NCI-H187 treated with DMSO at 0.1 percent for 48 hours (cell line): Measurements from ENCODE around the gene FGF3.

Experiments used
- DNase-seq: peaks from one replicate; lab custom pipeline; 2025; lab: John Stamatoyannopoulos, UW

The FGF3 gene

GRCh38 chr11:69818603-69819441 is at the start of gene FGF3:
TSS of gene FGF3 (minus strand) at chr11:69819416. CDS start at chr11:69818933, 483 bp downstream.
- DNase-seq: no peak

DNA sequence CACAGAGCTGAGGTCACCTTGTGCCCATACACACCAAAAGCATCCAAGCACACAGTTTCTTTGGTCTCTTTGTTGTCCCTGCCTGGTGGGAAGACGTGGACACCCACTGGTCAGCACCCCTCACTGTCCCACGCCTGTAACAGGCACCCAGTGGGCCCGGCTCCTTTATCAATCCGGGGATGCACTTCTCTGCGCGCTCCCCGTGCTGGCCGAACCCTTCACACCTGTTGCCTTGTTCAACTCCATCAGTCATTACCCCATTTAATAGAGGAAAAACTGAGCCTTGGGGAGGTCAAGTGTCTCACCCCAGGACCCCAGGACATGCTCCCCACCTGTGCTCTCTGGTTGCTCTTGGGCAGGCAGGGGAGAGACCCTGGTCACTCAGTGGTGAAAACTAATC is 49.7 kb upstream of the FGF3 start:
- no peak for DNase-seq

DNA sequence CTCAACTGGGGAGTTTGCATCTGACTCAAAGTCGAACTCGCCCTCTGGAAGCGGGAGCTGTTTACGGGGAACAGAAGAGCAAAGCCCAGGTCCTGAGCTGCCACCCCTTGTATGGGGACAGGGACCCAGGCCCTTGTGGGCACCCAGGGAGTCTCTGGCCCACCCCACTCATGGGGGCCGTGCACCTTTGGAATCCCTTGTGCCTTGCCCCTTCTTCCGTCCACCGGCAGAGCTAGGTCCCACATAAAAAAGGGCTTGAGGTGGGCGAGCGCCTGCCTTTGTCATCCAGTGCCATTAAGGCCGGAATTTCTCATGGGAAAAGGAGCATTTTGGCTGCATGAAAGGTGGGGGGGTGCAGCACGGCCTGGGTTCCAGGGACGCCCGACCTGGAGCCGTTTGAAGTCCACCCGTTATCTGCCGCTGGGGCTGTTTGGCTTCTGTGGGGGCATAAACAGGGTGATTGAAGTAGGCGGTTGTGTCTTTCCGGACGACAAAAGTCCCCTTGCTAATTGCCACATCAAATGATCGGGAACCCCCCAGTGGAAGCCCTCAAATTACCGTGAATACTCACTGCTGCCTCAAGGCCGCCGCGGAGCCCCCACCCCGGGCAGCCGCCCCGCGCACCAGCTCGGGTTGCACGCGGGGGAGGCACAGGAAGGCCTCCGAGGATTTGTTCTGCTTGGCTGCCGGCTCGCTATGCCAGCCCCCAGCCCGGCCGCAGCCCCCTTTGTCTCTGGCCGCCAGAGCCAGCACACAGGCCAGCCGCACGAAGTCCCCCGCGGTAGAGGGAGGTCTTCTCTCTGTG is 49.0 kb upstream of the FGF3 start:
- no peak for DNase-seq

- DNase-seq: no peak
Measured at GRCh38 chr11:69867076-69868005, 48.1 kb upstream of the FGF3 start.

- no peak for DNase-seq
Measured at GRCh38 chr11:69866648-69867047, 47.4 kb upstream of the FGF3 start.

- no peak for DNase-seq
Measured at GRCh38 chr11:69865707-69866106, 46.5 kb upstream of the FGF3 start.

DNA sequence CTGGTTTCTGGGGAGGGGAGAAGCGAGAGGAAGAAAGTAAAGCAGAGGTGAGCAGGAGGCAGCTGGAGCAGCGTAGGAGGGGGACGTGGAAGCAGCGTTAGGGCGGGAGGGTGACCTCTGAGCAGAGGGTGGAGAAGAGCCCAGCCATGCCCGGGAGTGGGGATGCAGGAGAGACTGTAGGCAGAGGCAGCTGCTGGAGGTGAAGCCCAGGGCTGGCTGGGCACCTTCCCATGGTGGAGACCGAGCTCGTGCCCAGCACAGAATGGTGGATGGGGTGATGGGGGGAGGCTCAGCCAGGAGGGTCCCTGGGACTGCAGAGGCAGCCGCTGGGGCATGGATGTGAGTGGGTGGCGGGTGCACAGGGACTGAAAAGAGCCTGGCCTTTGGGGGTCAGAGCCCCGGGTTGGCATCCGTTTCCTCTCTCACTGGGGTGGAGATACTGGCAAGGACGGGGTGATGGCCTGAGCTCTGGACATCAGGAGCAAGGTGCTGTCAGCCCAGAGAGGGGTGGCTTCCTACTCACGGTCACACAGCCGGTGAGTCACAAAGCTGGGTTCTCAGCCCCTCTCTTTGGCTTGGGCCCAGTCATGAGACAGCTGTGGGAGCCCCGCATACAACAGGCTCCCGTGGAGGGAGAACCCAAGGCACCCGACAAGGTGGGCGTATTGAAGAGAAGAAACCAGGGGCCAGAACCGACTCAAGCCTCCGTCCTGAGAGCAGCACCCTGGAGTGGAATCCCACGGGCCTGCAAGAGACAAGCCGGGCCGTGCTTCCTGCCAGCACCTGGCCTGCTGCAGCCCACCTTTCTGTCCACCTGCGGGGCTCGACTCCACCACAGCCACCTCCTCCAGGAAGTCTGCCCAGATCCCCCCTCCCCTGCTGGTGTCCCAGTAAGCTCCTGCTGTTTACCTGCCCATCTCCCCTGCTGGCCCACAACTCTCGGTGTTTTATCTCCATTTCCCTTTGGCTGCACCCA is 45.8 kb upstream of the FGF3 start:
- DNase-seq: no peak

DNA sequence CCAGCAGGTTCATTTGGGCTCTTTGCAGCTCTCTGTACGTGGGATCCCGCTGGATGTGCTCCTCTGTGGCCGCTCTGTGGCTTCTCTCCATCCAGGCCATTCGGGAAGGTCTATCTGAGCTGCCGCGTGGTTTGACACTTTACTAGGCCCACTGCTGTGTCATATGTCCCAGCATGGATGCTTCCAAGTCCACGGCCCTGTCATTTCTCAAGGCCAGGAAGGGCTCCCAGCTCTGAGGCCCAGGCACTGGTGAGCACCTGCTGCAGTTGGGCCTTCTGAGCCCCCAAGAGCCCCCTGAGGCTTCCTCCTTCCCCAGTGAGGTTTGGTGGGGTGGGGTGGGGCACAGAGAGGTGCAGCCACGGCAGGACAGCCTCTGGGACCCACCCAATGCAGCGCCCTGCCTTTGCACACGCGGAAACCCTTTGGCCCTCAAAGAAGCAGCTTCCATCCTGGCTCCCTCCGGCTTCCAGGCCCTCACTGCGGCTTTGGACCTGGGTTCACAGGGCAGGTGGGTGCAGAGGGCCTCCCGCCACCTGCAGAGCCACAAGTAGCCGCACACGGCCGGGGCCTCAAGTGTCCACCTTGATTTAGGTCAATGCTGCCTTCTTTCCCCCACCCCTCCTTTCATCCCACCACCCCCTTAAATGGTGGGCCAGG is 44.5 kb upstream of the FGF3 start:
- no peak for DNase-seq

DNA sequence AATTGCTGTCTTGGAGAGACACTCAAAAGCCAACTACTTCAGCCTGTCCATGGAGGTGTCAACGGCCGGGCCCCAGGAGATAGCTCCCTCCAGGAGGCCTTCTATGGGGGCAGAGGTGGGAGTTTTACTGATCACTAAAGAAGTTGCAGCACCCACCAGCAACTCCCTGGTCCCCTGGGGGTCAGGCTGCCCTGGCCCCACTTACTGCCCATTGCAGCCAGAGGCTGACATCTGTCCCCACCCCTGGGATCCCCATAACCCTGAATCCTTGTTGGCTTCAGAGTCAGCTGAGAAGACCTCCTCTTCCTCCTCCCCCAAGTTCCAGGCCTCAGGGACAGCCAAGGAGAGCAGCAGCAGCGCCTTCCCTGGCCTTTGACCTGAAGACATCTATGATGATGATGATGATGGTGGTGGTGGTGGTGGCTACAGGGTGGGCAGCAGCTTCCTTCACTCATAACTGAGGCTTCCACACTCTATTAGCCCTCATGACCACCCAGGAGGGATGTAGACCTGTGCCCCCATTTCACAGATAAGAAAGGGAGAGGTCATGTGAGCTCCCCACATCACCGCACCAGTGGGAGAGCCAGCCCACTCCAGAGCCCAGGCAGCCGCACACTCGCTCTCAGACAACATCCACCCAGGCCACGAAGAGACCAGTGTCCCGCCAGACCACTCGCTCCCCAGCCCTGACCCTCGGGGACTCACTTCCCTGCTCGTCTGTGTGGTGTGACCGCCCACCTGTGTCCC is 43.8 kb upstream of the FGF3 start:
- no peak for DNase-seq

GRCh38 chr11:69862331-69862771 is 43.1 kb upstream of the FGF3 start:
- no peak for DNase-seq

GRCh38 chr11:69861901-69862300 is 42.7 kb upstream of the FGF3 start:
- DNase-seq: no peak

- no peak for DNase-seq
Measured at GRCh38 chr11:69860796-69861445, 41.7 kb upstream of the FGF3 start.

- no peak for DNase-seq
Measured at GRCh38 chr11:69860244-69860643, 41.0 kb upstream of the FGF3 start.

- no peak for DNase-seq
Measured at GRCh38 chr11:69859275-69859934, 40.2 kb upstream of the FGF3 start.

DNA sequence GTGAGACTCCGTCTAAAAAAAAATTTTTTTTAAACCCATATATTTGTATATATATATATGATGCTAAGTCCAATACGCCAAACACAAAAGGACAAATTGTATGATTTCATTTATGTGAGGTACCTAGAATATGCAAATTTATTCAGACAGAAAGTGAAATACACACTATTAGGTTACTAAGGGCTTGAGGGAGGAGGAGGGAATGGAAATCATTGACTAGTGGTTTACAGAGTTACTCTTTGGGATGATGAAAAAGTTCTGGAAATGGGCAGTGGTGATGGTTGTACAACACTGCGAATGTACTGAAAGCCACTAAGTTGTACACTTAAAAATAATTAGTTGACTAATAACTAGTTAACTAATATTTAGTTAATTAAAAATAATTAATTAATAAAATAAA is 36.2 kb upstream of the FGF3 start:
- DNase-seq: no peak

GRCh38 chr11:69854713-69855112 is 35.5 kb upstream of the FGF3 start:
- no peak for DNase-seq

DNA sequence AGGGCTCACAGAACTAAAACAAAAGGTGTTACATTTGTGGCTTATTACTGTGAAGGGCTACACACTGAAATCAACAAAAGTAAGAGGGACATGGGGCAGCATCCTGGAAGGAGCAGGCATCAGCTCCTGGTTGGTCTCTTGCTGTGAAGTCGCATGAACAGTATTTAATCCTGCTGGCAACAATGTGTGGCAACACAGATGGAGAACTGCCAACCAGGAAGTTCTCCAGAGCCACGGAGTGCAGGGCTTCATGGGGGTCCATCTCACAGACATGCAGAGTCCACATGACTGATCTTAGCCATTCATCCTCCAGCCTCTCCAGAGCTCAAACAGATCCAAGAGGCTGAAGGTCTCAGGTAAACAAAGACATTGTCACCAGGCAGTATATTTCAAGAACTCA is 32.8 kb upstream of the FGF3 start:
- DNase-seq: no peak

- no peak for DNase-seq
Measured at GRCh38 chr11:69848201-69848600, 29.0 kb upstream of the FGF3 start.

- DNase-seq: no peak
Measured at GRCh38 chr11:69844396-69844795, 25.2 kb upstream of the FGF3 start.
